OCI-LY7 (cell line): ENCODE results near the gene POLA1. TPM values are rescaled to one million over a fixed set of nuclear protein-coding genes. Genes with fewer than 3 reads are reported as not detected.

Experiments
- BruUV-seq: library from RNA; stranded (reverse); fragments of 400-500 nt; replicated peaks from 2 replicates; lab custom pipeline; 2021; lab: Mats Ljungman, UMichigan
- CTCF ChIA-PET: fragments of 300-600 bp; sonication (Branson Sonifier 250); formaldehyde crosslinking; loops from one replicate; lab custom pipeline; 2022; ENCODE audit warnings: antibody characterized with exemption; ENCODE audit not compliant: unreplicated experiment; lab: Charles Lee
- POLR2A ChIA-PET: fragments of 300-600 bp; sonication (Branson Sonifier 250); formaldehyde crosslinking; loops from one replicate; lab custom pipeline; 2022; ENCODE audit warnings: antibody characterized with exemption; lab: Charles Lee
- DNase-seq: peaks from one replicate; pipeline ENCODE4 v3.0.0-alpha.2; 2015; ENCODE audit warnings: low spot score
- H2AFZ ChIP-seq: fragments of 200-600 bp; sonication (generic), shearing (Covaris generic); 2 replicates; pipeline ENCODE4 v1.6.1; 2014; ENCODE audit warnings: mild to moderate bottlenecking, antibody characterized with exemption, low read length, moderate library complexity
- H3K27ac ChIP-seq: fragments of 200-600 bp; sonication (generic); 2 replicates; pipeline ENCODE4 v1.5.1; 2014; ENCODE audit warnings: mixed run types, low read depth, mild to moderate bottlenecking, moderate library complexity, low read length, inconsistent platforms; ENCODE audit not compliant: poor library complexity, severe bottlenecking
- H3K36me3 ChIP-seq: fragments of 200-600 bp; sonication (generic); 2 replicates; pipeline ENCODE4 v1.6.1; 2014; ENCODE audit warnings: mild to moderate bottlenecking, antibody characterized with exemption, low read length, moderate library complexity, mixed read lengths; ENCODE audit not compliant: insufficient read depth
- H3K4me1 ChIP-seq: fragments of 200-600 bp; sonication (generic); 2 replicates; pipeline ENCODE4 v1.5.1; 2014; ENCODE audit warnings: mild to moderate bottlenecking, low read length; ENCODE audit not compliant: insufficient read depth, poor library complexity, severe bottlenecking
- H3K4me2 ChIP-seq: fragments of 200-600 bp; sonication (generic); 2 replicates; pipeline ENCODE4 v1.6.1; 2014; ENCODE audit warnings: mild to moderate bottlenecking, low read length
- H3K4me3 ChIP-seq: fragments of 200-600 bp; sonication (generic); 2 replicates; pipeline ENCODE4 v1.5.1; 2014; ENCODE audit warnings: mild to moderate bottlenecking, low read depth, low read length; ENCODE audit not compliant: poor library complexity, severe bottlenecking
- H3K79me2 ChIP-seq: fragments of 200-600 bp; sonication (generic); 2 replicates; pipeline ENCODE4 v1.6.1; 2016; ENCODE audit warnings: low read depth, mild to moderate bottlenecking, low read length, moderate library complexity, mixed read lengths; ENCODE audit not compliant: insufficient read depth
- H3K9me2 ChIP-seq: fragments of 200-600 bp; sonication (generic); 2 replicates; pipeline ENCODE4 v1.6.1; 2016; ENCODE audit warnings: mild to moderate bottlenecking, low read length, mixed read lengths; ENCODE audit not compliant: insufficient read depth
- H3K9me3 ChIP-seq: fragments of 200-600 bp; sonication (generic); 2 replicates; pipeline ENCODE4 v1.6.1; 2014; ENCODE audit warnings: mild to moderate bottlenecking, mixed run types, low read length, mixed read lengths
- H4K20me1 ChIP-seq: fragments of 200-600 bp; sonication (generic); 2 replicates; pipeline ENCODE4 v1.6.1; 2014; ENCODE audit warnings: mild to moderate bottlenecking, antibody characterized with exemption, low read length, moderate library complexity, mixed read lengths; ENCODE audit not compliant: insufficient read depth
- CTCF ChIP-seq: fragments of 200-600 bp; sonication (generic); conservative IDR thresholded peaks from 2 replicates; pipeline ENCODE4 v1.5.1; 2014; ENCODE audit warnings: mild to moderate bottlenecking, antibody characterized with exemption, low read length, moderate library complexity, mixed read lengths
- EZH2phosphoT487 ChIP-seq: fragments of 200-600 bp; sonication (generic); IDR thresholded peaks from 2 replicates; pipeline ENCODE4 v1.6.1; 2018; ENCODE audit warnings: low read depth, borderline replicate concordance, mild to moderate bottlenecking, mixed run types, antibody characterized with exemption, low read length, moderate library complexity, mixed read lengths
- intact Hi-C: fragments of 100-400 bp; cut with micrococcal nuclease; formaldehyde crosslinking; loops from one replicate; pipeline ENCODE4 v1.10.0; 2022; ENCODE audit not compliant: unreplicated experiment
- total RNA-seq, 2 experiments: library from RNA; depleted of rRNA in 1 of 2; stranded (reverse); fragments of >200 nt in 1 of 2; shearing (Covaris generic) in 1 of 2; gene quantifications; 2 replicates each; pipeline ENCODE4 v1.2.3, GENCODE V29; 2014 to 2022

The POLA1 gene
- total RNA-seq, 2 experiments from 2014 or later = 58.0 to 65.1 TPM

GRCh38 chrX:25002661-25003020 lies 308.9 kb downstream of the POLA1 start:
- no peak for TF ChIP-seq CTCF
- no peak for TF ChIP-seq EZH2phosphoT487
- Histone ChIP-seq H3K27ac (no peak overlapping the region), H3K36me3 (0 out of 2 replicates have a peak, but pooled peaks cover 3% of the 10 kb centered on the region), H3K79me2 (no peaks in the 10 kb centered on the region), H3K9me2 (no peaks in the 10 kb centered on the region), H4K20me1 (no peaks in the 10 kb centered on the region), H3K9me3 (no peaks in the 10 kb centered on the region), H3K4me2 (no peak overlapping the region), H3K4me3 (no peak overlapping the region), H2AFZ (no peak overlapping the region), H3K4me1 (no peaks in the 10 kb centered on the region)
- BruUV-seq = no TSS peak
- ChIA-PET POLR2A (no interaction called here), CTCF (no interaction called here)
- intact Hi-C loops = no loop called here
- DNase-seq = no peak

DNA sequence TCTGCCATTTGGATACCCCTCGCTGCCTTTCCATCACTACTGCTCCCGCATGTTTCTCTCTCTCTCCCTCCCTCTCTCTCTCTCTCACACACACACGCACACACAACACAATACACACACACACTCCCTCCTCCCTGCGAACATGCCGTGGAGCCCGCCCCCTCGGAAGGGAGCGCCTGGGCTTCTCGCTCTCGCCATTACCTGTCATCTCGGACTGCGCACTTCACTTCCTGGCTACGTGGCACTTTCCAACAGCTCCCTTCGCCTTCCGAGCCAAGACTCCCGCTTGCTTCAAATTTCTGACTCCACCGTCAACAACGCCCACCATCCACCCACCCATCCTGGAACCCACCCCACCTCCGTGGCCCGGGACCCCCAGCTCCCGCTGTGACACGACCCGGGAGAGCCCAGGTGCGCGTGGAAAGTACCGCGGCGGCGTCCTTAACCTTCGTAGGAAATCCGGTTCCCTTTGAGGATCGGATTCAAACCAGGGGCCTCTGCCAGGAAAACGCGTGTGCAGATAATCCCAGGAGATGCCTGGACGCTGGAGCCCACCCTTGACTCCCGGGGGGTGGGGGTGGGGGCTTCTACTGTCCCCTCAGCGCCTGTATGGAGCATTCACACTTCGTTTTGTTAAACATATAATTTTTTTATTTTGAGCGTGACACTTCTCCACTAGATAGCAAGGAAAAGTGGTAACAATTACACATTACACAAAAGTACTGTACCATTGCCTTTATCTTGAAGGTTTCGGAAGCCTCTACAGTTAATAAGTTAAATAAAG lies 309.5 kb downstream of the POLA1 start:
- no peak overlapping the region for H3K4me3 ChIP-seq
- no peak overlapping the region for H3K4me2 ChIP-seq
- DNase-seq = no peak
- ChIA-PET CTCF (no interaction called here), POLR2A (no interaction called here)
- H3K9me3 ChIP-seq = no peaks in the 10 kb centered on the region
- no peaks in the 10 kb centered on the region for H4K20me1 ChIP-seq
- BruUV-seq = no TSS peak
- no peaks in the 10 kb centered on the region for H3K4me1 ChIP-seq
- 0 out of 2 replicates have a peak, but pooled peaks cover under 1% of the 10 kb centered on the region for H3K36me3 ChIP-seq
- no peak for TF ChIP-seq EZH2phosphoT487
- no peak for TF ChIP-seq CTCF
- intact Hi-C loops = no loop called here
- H3K27ac ChIP-seq = no peak overlapping the region
- no peaks in the 10 kb centered on the region for H3K79me2 ChIP-seq
- H2AFZ ChIP-seq = no peak overlapping the region
- no peaks in the 10 kb centered on the region for H3K9me2 ChIP-seq

GRCh38 chrX:25004040-25004439 lies 310.3 kb downstream of the POLA1 start:
- Histone ChIP-seq H3K9me2 (no peaks in the 10 kb centered on the region), H3K36me3 (no peaks in the 10 kb centered on the region), H3K4me3 (no peak overlapping the region), H3K4me2 (no peak overlapping the region), H3K79me2 (no peaks in the 10 kb centered on the region), H4K20me1 (no peaks in the 10 kb centered on the region), H2AFZ (no peak overlapping the region), H3K9me3 (no peaks in the 10 kb centered on the region), H3K4me1 (no peaks in the 10 kb centered on the region), H3K27ac (no peak overlapping the region)
- ChIA-PET CTCF (no interaction called here), POLR2A (no interaction called here)
- no peak for TF ChIP-seq EZH2phosphoT487
- TF ChIP-seq CTCF = no peak
- no peak for DNase-seq
- intact Hi-C loops = no loop called here
- BruUV-seq = no TSS peak
